Fibroblast of peridontal ligament (primary cell): Measurements from ENCODE around the gene LYRM9.
"Not testable (repeated sequence)": the region's sequence is repeated elsewhere in the genome, so short reads cannot be mapped to it uniquely, and the experiment has no call there.

Source experiments
- DNase-seq: peaks from one replicate; pipeline ENCODE4 v3.0.0-alpha.2; 2010; ENCODE audit errors: extremely low read depth

Gene LYRM9

DNA sequence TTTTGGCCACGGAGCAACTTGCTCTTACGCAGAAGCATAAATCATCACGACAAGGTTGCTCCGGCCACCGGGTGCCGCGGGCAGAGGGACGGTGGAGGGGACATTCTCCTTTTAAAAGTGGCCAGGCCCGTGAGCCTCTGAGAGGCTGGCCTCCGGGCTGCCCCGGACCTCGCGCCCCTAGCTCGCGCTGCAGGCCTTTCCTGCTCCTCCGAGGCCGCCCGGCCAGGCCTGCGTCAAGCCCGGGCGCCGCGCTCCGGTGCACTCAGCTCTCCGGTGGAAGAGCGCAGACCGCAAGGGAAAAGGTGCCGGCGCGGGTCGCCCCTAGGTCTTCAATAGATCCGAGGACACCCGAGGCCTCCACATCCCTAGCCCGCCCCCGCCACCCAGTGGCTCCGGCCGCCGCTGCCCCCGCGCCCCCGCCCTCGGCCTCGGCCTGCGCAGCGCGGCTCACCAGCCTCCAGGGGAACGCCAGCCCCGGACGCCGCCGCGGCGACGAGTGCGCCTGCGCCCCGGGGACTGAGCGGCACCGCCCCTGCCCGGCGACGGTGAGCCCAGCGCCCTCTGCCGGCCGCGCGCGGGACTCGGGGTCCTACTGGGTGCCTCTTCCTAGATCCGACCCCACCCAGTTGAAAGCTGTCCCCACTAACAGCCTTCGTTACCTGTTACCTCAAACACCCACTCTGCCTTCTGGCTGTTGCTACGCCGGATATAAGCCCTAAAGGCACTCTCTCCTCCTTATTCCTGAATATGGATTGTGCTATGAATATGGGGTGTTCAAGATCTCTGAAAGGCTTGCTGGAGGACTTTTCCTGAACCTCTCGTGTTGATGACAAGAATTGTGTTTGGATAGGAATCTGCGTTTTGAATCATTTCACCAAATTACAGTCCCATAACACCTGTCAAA, at the start of gene LYRM9:
Gene LYRM9 (minus strand): TSS at position 500 of the 904 bp plus-strand sequence. CDS start 10,671 bp downstream, outside the sequence.
- peak; percentile 79 for DNase-seq

DNA sequence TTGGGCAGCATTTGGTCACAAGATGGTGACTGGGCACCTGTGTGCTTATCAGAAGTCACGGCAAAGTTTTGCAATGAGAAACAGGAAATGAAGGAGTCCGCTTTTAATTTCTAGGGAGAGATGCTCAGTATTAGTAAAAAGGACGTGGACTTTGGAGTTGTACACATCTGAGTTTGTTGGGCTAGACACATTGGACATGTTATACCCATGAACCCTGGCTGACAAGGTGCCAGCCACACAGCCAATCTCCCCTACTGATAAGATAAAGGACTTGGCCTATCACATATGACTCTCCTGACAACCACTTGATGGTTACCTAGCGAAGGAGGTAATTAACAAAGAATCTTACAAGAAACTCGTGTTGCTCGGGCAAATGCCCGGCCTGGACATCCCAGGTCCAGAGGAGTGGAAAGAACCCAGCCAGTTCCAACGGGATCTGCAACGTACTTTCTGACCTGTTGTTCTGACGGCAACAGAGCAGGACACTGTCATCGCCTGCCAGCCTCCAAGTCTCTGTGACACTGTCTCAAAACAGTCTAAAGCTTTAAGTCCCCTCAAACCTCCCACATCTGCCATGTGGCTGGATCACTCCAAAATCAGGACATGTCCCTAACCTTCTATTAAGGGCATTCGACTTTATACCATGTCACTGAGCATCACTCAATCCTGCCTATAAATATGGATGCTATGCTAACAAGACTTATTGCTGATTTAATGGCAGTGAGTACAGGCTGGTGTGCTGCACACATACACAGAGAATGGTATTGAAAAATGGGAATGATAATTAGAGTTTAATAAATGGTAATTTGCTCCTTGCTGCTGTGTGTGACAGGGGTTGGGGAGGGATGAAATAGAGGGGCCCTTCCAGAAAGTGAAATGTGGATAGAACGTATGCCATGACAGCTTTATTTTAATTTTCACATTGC, 47.6 kb upstream of the LYRM9 start:
- DNase-seq: no peak

DNA sequence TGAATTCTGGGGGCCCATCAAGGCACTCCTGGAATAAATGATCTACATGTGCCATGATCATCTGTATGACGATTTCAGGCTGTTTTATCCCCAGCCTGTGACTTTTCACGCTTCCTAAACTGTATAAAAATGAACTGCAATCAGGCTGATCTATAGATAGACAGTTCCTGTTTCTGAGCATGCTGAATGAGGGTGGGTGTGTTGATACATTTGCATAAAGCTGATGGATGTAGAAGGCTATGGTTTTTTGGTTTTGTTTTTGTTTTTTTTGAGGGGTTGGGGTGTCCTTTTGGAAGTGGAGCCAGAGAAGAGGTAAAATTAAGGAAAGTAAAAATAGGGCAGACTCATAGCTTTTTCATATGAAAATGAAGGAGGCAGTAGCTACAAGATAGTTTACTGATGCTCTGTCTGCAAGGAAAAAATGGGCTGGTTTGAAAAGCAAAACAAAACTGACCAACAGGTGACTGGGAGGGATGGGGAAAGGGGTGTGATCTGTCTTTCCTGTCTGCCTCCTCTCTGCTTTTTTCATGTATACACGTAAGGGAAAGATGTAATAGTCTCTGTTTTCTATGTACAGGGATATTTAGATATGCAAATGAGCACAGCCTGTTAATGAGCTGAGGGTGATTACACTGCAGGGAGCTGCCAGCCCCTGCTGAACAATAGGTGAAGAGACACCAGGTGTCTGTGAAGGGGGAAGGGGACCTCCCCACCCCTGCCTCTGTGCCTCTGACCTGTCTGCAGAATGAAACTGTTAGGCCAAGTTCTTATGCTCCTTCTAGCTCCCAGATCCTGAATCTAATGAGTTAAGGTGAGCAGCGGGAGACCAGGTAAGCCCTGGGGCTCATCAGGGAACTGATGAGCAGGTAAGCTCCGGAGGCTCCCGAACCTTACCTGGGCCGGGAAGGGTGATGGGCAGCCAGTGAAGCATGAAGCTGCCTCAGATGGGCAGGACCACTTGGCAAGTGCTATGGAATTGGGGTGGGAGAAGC, 46.6 kb upstream of the LYRM9 start:
- DNase-seq: no peak

DNA sequence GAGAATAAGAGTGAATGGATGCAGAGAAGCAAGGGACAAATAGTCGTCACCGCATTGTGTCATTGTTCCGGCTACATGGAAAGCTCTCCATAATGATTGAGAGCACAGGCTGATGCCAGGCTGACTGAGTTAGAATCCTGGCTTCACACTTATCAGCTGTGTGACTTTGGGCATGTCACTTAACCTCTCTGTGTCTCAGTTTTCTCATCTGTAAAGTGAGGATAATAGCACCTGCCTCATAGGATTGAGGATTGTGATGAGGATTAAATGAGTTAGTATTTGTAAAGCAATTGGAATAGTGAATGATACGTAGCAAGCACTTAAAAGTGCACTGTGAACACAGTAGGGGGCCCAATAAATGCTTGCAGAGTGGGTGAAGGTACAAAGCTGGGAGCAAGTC, 45.7 kb upstream of the LYRM9 start:
- DNase-seq: no peak

DNA sequence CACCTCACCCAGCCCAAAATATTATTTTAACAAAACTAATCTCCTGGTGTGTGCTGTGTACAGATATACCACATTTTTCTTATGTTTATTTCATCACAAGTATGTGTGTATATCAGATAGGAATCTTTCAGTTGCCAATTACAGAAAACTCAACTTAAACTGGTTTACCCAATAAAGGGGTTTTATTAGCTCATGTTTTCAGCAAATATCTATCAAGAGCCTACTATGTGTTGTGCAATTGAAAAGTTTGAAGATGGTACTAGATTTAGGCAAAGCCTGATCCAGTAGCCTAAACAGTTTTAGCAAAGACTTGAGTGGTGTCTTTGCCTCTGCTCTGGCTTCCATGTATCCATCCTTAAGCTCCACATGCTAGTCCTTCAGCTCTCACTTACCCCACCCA, 45.1 kb upstream of the LYRM9 start:
- no peak for DNase-seq

DNA sequence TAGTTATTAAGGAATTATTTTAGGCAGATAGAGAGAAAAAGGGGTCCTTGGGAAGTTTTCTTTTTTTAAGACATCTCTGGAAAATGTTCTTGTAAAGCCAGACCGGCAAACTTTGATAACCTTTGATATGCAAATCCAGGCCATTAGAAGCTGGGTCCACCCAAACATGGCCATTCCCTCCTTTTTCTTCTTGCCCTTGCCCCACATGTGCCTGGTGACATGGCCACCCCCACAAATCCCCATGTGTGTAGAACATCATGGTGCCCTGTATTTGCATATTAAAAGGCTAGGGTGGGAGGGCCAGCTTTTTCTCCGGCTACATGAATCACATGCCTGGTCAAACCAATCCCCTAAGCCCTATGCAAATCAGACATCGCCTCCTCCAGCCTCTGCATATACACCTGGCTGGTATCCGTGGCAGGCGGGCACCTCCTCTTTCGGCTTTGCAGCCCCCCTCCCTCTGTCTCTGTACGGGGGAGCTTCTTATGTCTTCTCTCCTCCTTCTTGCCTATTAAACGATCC, 43.9 kb upstream of the LYRM9 start:
- no peak for DNase-seq

DNA sequence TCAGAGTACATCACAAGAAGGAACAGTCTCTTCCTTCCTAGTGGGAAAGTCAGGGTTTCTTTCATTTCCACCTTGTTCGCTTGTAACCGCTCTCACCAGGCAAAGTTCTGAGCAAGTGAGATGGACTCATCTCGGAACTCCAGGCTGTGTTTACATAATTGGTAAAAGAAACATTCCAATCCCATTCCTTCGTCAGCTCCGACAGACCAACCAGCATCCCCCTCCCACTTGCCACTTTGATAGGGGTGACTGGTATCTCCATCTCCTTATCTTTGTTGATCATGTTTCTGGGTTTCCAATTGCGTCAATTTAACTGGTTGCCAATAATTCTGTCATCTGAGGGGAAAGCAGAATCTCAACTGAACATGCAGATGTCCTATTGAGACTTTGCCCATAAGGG, 36.8 kb upstream of the LYRM9 start:
- DNase-seq: no peak

DNA sequence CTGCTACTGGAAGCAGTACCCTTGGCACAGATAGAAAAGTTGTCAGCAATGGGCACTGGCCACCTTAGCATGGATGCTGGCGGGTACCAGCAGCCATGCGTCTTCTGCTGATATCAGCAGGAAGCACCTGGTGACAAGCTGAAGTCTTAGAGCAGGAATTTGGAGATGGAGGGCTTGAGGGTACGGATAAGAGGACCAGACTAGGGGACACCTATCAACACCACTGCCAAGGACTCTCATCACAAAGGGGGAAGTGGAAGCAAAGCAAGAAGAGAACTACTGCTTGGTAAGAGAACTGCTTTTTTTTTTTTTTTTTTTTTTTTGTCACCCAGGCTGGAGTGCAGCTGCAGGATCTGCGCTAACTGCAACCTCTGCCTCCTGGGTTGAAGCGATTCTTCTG, 35.4 kb upstream of the LYRM9 start:
- no peak for DNase-seq

DNA sequence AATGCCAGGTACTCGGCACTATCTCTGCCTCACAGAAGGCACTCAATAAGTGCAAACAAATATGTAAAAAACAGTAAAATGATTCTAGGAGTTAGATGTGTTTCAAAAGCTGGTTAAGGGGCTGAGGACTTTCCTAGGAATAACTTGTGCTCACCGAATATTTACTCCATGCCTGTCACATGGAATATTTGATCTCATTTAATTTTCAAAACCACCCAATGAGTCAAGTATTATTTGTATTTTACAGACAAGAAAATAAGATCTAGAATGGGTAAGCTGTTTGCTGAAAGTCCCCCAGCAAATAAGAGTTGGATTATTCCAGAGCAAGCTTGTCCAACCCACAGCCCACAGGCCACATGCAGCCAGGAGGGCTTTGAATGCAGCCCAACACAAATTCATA, 34.6 kb upstream of the LYRM9 start:
- no peak for DNase-seq

DNA sequence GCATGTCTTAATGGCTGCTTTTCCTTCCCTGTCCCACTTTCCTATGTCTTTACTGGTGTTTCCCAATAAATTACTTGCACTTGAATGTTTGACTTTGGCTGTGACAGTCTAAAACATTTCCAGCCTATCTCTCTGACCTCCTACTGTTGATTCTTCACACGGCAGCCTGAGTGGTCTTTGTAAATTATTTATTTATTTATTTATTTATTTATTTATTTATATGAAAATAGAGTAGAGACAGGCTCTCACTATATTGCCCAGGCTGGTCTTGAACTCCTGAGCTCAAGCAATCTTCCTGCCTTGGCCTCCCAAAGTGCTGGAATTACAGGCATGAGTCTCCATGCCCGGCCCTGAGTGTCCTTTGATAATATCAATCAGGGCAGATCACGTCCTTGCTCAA, 28.4 kb upstream of the LYRM9 start:
- no peak for DNase-seq

DNA sequence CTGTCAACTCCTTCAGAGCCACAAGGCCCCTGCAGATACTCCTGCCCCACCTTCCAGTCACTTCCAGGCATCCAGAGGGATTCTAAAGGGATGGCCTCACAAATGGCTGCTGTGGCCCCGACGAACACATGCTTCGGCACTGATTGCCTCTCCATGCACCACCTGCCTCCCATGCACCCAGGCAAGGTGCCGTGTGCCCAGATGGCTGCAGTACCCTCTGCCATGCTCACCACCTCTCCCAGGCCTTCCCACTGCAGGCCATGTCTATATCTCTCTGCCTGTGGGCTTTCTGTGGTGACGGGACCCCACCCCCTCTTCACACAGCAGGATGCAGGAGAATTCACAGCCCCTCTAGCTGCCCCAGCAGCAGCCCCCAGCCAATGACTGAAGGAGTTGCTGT, 27.9 kb upstream of the LYRM9 start:
- no peak for DNase-seq

DNA sequence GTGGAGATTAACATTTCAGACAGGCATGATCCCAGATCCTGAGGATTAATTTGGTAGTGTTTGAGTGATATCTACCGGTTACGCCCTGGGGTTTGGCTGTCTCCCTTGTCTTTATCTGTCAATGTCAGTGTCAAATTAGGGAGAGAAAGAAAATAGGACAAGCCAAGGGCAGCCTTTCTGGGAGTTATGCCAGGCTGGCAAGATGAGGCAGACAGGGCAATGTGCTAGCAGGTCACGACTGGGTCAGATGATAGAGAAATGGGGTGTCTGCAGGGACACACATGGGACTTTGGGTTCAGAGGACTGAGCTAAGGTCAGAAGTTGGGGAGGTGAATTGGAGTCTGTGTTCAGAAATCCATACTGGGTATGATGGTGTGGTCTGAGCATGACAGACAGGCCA, 27.4 kb upstream of the LYRM9 start:
- DNase-seq: no peak

DNA sequence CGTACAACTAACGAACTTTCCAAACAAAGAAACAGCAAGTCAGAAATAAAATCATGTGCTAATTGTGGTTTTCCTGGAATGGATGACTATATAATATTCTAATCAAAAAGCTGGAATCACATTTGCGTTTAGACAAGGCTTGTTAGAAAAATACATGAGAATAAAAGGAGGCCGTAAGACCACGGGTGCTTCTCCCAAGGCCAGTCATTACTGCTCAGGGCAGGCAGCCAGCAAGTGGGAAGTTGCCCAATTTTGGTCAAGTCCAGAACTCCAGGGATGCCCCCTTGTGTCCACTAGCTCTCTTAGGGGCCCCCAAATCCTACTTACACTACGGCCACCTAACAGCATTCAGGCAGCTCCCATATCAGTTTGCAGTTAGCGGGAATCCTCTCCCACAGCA, 25.9 kb upstream of the LYRM9 start:
- DNase-seq: no peak

DNA sequence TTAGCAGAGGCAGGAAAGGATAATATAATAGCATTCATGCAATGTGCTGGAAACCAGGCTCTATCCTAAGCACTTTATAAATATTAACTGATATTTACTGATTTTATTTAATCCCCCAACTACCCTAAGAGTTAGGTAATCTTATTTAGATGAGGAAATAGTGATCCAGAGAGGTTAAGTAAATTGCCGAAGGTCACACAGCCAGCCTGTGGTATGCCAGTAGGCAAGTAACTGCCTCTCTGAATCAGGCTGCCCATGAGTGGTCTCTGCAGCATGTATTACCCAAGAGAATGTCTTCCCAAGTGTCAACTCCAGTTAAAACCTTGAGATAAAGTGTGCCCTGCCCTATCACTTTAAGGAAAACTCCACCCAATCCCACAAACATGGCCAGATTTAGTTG, 25.3 kb upstream of the LYRM9 start:
- no peak for DNase-seq

DNA sequence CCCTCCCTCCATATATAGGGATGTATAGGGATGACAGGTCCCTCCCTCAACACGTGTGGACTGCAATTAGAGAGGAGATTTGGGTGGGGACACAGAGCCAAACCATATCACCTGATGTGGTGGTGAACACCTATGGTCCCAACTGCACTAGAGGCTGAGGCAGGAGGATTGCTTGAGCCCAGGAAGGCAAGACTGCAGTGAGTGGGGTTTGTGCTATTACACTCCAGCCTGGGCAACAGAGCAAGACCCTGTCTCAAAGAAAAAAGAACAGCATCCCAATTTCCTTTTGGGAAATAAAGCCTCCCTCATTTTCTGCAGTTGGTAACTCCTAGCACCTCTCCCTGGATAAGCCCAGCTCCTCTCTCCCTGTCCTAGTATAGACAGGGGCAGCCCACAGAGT, 23.8 kb upstream of the LYRM9 start:
- DNase-seq: no peak

DNA sequence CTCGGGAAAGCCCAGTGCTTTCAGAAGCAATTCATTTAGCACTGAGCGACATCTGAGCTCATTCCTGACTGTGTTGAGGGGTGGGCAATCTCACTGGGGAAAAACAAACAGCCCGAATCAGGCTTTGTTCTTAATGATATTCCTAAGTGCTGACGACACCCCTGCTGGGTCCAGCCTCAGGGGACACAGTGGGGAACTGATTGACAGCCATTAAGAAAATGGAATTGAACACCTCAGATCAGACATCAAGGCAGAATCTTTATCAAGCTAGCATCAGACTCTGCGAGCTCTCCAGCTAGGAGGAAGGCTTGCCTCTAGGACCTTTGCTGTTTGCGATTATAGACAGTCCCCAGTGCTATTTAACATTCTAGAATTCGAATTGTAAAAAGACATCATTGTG, 22.5 kb upstream of the LYRM9 start:
- DNase-seq: no peak

DNA sequence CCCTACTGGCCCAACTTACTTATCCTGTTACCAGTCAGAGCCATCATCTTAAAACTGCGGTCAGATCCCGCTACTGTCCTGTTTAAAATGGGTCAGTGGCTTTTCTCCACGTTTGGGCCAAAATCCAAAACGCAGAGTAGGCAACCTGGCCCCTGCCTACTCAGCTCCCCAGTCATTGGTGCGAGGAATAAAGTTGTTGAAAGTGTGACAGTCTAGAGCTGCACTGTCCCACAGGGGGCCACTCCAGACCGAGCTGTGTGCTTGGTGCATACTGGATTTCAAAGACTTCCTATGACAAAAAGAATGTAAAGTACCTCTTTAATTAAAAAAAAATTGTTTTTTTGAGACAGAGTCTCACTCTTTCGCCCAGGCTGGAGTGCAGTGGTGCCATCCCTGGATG, 21.2 kb upstream of the LYRM9 start:
- DNase-seq: no peak

DNA sequence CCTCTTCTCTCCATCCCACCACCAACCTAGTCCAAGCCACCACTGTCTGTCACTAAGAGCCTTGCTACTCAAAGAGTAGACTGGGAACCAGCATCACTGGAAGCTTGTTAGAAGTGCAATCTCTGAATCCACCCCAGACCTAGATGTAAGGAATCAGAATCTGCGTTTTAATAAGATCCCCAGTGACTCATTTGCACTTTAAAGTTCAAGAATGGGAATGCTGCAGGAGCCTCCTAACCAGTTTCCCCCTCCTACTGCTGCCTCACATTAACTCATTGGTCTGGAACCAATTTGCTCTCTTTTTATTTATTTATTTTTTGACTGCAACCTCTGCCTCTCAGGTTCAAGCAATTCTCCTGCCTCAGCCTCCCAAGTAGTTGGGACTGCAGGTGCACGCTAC, 19.8 kb upstream of the LYRM9 start:
- no peak for DNase-seq

DNA sequence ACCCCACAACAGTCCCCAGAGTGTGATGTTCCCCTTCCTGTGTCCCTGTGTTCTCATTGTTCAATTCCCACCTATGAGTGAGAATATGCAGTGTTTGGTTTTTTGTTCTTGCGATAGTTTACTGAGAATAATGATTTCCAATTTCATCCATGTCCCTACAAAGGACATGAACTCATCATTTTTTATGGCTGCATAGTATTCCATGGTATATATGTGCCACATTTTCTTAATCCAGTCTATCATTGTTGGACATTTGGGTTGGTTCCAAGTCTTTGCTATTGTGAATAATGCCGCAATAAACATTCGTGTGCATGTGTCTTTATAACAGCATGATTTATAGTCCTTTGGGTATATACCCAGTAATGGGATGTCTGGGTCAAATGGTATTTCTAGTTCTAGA, 19.1 kb upstream of the LYRM9 start:
- DNase-seq: not testable (repeated sequence)

DNA sequence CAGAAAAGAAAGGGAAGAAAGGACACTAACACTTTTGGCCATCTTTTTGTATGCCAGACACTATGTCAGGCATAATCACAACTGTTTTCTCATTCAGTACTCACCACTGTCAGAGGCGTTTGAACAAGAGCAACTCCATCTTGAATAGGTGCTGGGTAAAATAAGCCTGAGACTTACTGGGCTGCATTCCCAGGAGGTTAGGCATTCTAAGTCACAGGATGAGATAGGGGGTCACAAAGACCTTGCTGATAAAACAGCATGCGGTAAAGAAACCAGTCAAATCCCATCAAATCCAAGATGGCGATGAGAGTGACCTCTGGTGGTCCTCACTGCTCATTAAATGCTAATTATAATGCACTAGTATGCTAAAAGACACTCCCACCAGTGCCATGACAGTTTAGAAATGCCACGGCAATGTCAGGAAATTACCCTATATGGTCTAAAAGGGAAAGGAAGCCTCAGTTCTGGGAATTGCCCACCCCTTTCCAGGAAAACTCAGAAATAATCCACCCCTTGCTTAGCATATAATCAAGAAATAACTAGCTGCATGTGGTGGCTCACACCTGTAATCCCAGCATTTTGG, 14.9 kb upstream of the LYRM9 start:
- DNase-seq: no peak

DNA sequence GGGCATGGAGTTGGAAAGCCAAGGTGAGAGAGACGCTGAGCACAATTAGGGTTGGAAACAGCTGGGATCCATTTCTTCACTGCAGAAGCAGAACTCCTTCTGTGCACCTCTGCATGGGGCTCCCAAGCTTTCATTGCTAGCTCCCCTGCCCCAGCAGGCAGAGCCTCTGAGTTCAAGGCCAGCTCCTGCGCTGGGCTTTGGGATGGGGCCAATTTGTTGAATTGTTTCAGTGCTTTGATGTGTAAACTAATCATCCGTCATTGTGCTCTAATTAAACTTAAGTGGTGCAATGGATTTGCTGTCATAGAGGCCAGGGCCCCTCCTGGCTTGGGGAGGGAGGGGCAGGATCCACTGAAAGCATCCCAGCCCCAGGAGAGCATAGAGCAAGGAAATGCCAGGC, 13.5 kb upstream of the LYRM9 start:
- no peak for DNase-seq
